HepG2 (cell line): ENCODE data around the gene SRP68. TPM values are rescaled to one million over a fixed set of nuclear protein-coding genes. Genes with fewer than 3 reads are reported as not detected.

Source experiments
- ATAC-seq: fragments of 200-7000 bp; cut with Tn5 transposase; 3 replicates; pipeline ENCODE4 v1.9.1; 2020; ENCODE audit warnings: mild to moderate bottlenecking, moderate library complexity
- BruUV-seq: library from RNA; stranded (reverse); fragments of 400-500 nt; replicated peaks from 2 replicates; lab custom pipeline; 2021; lab: Mats Ljungman, UMichigan
- CTCF ChIA-PET: fragments of 300-600 bp; formaldehyde crosslinking; extraction: SDS; loops from one replicate; lab custom pipeline; 2021; ENCODE audit warnings: low total read pairs, inconsistent platforms, low intra/inter-chr PET ratio; lab: Yijun Ruan, JAX
- POLR2A ChIA-PET: fragments of 350-600 bp; sonication (Branson Sonifier 250); formaldehyde crosslinking; loops from one replicate; lab custom pipeline; 2020; ENCODE audit warnings: antibody characterized with exemption, inconsistent platforms; lab: Yijun Ruan, JAX
- DNase-seq: peaks from one replicate; pipeline ENCODE4 v3.0.0-alpha.2; 2015; ENCODE audit warnings: low spot score
- FAIRE-seq: peaks from 3 replicates; lab custom pipeline; 2011; peaks lifted over from hg19 to GRCh38; lab: Jason Lieb, UNC
- H2AFZ ChIP-seq: one replicate; pipeline ENCODE4 v1.6.1; 2011; ENCODE audit warnings: low read length, inconsistent platforms
- H3K27ac ChIP-seq: fragments of 300-600 bp; 3 replicates; pipeline ENCODE4 v1.8.0; 2011; ENCODE audit warnings: mixed run types, mild to moderate bottlenecking, mixed read lengths, low read length, inconsistent platforms; ENCODE audit not compliant: insufficient read depth; ENCODE audit errors: extremely low read length
- H3K27me3 ChIP-seq, 2 experiments: fragments of 200-600 bp in 1 of 2; 2 replicates in 1 of 2; 3 replicates in 1 of 2; pipeline versions ENCODE4 v1.6.0 to v1.8.0; 2011; ENCODE audit warnings: low read length in 2 of 2, mild to moderate bottlenecking in 2 of 2, moderate library complexity in 2 of 2, inconsistent platforms in 1 of 2; ENCODE audit not compliant: insufficient read depth in 2 of 2, control insufficient read depth in 1 of 2
- H3K36me3 ChIP-seq, 2 experiments: fragments of 200-600 bp in 1 of 2; replicated peaks in 1 of 2; 2 replicates in 1 of 2; 3 replicates in 1 of 2; pipeline versions ENCODE4 v1.5.1 to v1.8.0; 2011; ENCODE audit warnings: low read length in 2 of 2, inconsistent platforms in 1 of 2; ENCODE audit not compliant: insufficient read depth in 2 of 2, control insufficient read depth in 1 of 2
- H3K4me1 ChIP-seq: 2 replicates; pipeline ENCODE4 v1.5.1; 2012; ENCODE audit warnings: low read length, inconsistent platforms; ENCODE audit not compliant: insufficient read depth
- H3K4me2 ChIP-seq: 2 replicates; pipeline ENCODE4 v1.6.0; 2011; ENCODE audit warnings: low read depth, low read length, inconsistent platforms
- H3K4me3 ChIP-seq, 3 experiments: fragments of 200-600 bp in 1 of 3; sonication (generic), shearing (Covaris generic) in 1 of 3; replicated peaks in 1 of 3; 2 replicates each; pipeline ENCODE4 v1.5.1; 2011 to 2016; ENCODE audit warnings: low read length in 3 of 3, inconsistent platforms in 2 of 3, low read depth in 2 of 3, mild to moderate bottlenecking in 2 of 3, control low read depth in 1 of 3, mixed read lengths in 1 of 3; ENCODE audit not compliant: insufficient read depth in 1 of 3
- H3K79me2 ChIP-seq: one replicate; pipeline ENCODE4 v1.6.1; 2011; ENCODE audit warnings: low read length, inconsistent platforms; ENCODE audit not compliant: insufficient read depth
- H3K9ac ChIP-seq: 2 replicates; pipeline ENCODE4 v1.6.0; 2011; ENCODE audit warnings: mild to moderate bottlenecking, low read depth, low read length, inconsistent platforms; ENCODE audit not compliant: insufficient read depth
- H3K9me3 ChIP-seq: 2 replicates; pipeline ENCODE4 v1.5.1; 2012; ENCODE audit warnings: mild to moderate bottlenecking, low read length
- H4K20me1 ChIP-seq: 2 replicates; pipeline ENCODE4 v1.6.0; 2011; ENCODE audit warnings: inconsistent platforms, mild to moderate bottlenecking, low read length, moderate library complexity; ENCODE audit not compliant: insufficient read depth
- ELF1 ChIP-seq: sonication (generic); formaldehyde crosslinking; IDR thresholded peaks from 2 replicates; pipeline ENCODE4 v1.4.0; 2020; ENCODE audit warnings: missing genetic modification reagents
- GFI1 ChIP-seq: sonication (generic); formaldehyde crosslinking; IDR thresholded peaks from 2 replicates; pipeline ENCODE4 v1.5.0; 2020; ENCODE audit warnings: missing genetic modification reagents, mild to moderate bottlenecking, borderline replicate concordance
- HNF4A ChIP-seq: sonication (generic); formaldehyde crosslinking; IDR thresholded peaks from 2 replicates; pipeline ENCODE4 v1.4.0; 2020; ENCODE audit warnings: missing genetic modification reagents
- KLF13 ChIP-seq: sonication (generic); formaldehyde crosslinking; IDR thresholded peaks from 2 replicates; pipeline ENCODE4 v1.4.0; 2020; ENCODE audit warnings: mild to moderate bottlenecking, missing genetic modification reagents
- MEIS1 ChIP-seq: sonication (generic); formaldehyde crosslinking; IDR thresholded peaks from 2 replicates; pipeline ENCODE4 v1.9.0; 2021; ENCODE audit warnings: mild to moderate bottlenecking, missing genetic modification reagents, moderate library complexity, borderline replicate concordance
- MYC ChIP-seq: sonication (generic); formaldehyde crosslinking; IDR thresholded peaks from 2 replicates; pipeline ENCODE4 v1.9.0; 2021; ENCODE audit warnings: missing genetic modification reagents, borderline replicate concordance
- ONECUT2 ChIP-seq: sonication (generic); formaldehyde crosslinking; IDR thresholded peaks from 2 replicates; pipeline ENCODE4 v1.4.0; 2020; ENCODE audit warnings: missing genetic modification reagents
- REPIN1 ChIP-seq: sonication (generic); formaldehyde crosslinking; IDR thresholded peaks from 2 replicates; pipeline ENCODE4 v1.8.0; 2022; ENCODE audit warnings: missing genetic modification reagents, low read depth, mild to moderate bottlenecking, borderline replicate concordance
- RXRB ChIP-seq: IDR thresholded peaks from 2 replicates; pipeline ENCODE4 v1.6.1; 2016; ENCODE audit warnings: borderline replicate concordance, missing genetic modification reagents, missing compliant biosample characterization
- SMARCE1 ChIP-seq: fragments of 450-650 bp; IDR thresholded peaks from 2 replicates; pipeline ENCODE4 v1.6.1; 2017; ENCODE audit warnings: borderline replicate concordance
- SRY ChIP-seq: sonication (generic); formaldehyde crosslinking; IDR thresholded peaks from 2 replicates; pipeline ENCODE4 v1.8.0; 2022; ENCODE audit warnings: mild to moderate bottlenecking, missing genetic modification reagents
- ZNF260 ChIP-seq: sonication (generic); formaldehyde crosslinking; IDR thresholded peaks from 2 replicates; pipeline ENCODE4 v1.4.0; 2020; ENCODE audit warnings: missing genetic modification reagents, low read depth, mild to moderate bottlenecking, borderline replicate concordance
- WGBS: methylation state at CpG from one replicate; pipeline ENCODE4 v1.1.6; 2017; ENCODE audit warnings: low lambda C conversion rate; 5-methylcytosine and 5-hydroxymethylcytosine counted together
- in situ Hi-C: cut with HindIII; loops from 2 replicates; pipeline ENCODE4 v1.10.0; 2017; ENCODE audit warnings: low pct_unique_long_range_greater_than_20kb; ENCODE audit not compliant: extremely low pct_ligation_motif_present
- intact Hi-C: fragments of 100-400 bp; cut with micrococcal nuclease; formaldehyde crosslinking; loops from one replicate; pipeline ENCODE4 v1.10.0; 2022; ENCODE audit not compliant: unreplicated experiment
- polyA plus RNA-seq, 8 experiments: library from polyadenylated mRNA; depleted of rRNA in 3 of 8; stranded (reverse) in 7 of 8; unstranded in 1 of 8; fragments of >200 nt; fragmentation: Illumina TruSeq in 4 of 8; extraction: Trizol in 4 of 8; gene quantifications; 2 replicates each; pipeline versions ENCODE4 v1.2.1 to v1.2.3, GENCODE V29; 2011 to 2016; ENCODE audit warnings: low read depth in 4 of 8, missing spikeins in 1 of 8, mixed read lengths in 1 of 8; ENCODE audit not compliant: insufficient read depth in 1 of 8
- total RNA-seq, 5 experiments: library from RNA; depleted of rRNA; stranded (reverse); fragments of >200 nt; fragmentation: Illumina TruSeq; extraction: Trizol; gene quantifications; 2 replicates each; pipeline ENCODE4 v1.2.3, GENCODE V29; 2016; ENCODE audit warnings: low read depth in 1 of 5
- TF ChIP-seq, protein P1 (sequence below): sonication (generic); formaldehyde crosslinking; IDR thresholded peaks from 2 replicates; pipeline ENCODE4 v1.4.0; 2020; ENCODE audit warnings: mild to moderate bottlenecking, low read depth, missing genetic modification reagents
- TF ChIP-seq, protein P2 (sequence below): IDR thresholded peaks from 2 replicates; pipeline ENCODE4 v1.6.1; 2016; ENCODE audit warnings: low read depth, borderline replicate concordance
- TF ChIP-seq, protein P3 (sequence below): sonication (generic); formaldehyde crosslinking; IDR thresholded peaks from 2 replicates; pipeline ENCODE4 v1.8.0; 2023; ENCODE audit warnings: mild to moderate bottlenecking, missing genetic modification reagents
- TF ChIP-seq, protein P4 (sequence below): sonication (generic); formaldehyde crosslinking; IDR thresholded peaks from 2 replicates; pipeline ENCODE4 v1.4.0; 2020; ENCODE audit warnings: mild to moderate bottlenecking, low read depth, missing genetic modification reagents
- TF ChIP-seq, protein P5 (sequence below): fragments of 450-650 bp; IDR thresholded peaks from 2 replicates; pipeline ENCODE4 v1.6.1; 2016

Gene SRP68
- total and polyA plus RNA-seq, 2 of the 13 experiments (the other 11 are each of a cell fraction or from before 2014, with no cell fraction given): 39.8 to 74.3 TPM

GRCh38 chr17:76014100-76014924, 58.0 kb downstream of the SRP68 start:
- CTCF ChIA-PET: interaction anchor here (1.1 to 1.9 kb wide), 4 partner anchors 9 to 265 kb away, joined by 4 to 7 read pairs (median 5); no protein-coding TSS in a partner anchor
- ATAC-seq: peak; percentile 92
- FAIRE-seq: peak; percentile 77
- TF ChIP-seq REPIN1 (CRISPR knock-in tag): peak; percentile 52; the same call in 1 of the 2 replicates
- no peak for TF ChIP-seq ONECUT2
- TF ChIP-seq, protein P1, sequence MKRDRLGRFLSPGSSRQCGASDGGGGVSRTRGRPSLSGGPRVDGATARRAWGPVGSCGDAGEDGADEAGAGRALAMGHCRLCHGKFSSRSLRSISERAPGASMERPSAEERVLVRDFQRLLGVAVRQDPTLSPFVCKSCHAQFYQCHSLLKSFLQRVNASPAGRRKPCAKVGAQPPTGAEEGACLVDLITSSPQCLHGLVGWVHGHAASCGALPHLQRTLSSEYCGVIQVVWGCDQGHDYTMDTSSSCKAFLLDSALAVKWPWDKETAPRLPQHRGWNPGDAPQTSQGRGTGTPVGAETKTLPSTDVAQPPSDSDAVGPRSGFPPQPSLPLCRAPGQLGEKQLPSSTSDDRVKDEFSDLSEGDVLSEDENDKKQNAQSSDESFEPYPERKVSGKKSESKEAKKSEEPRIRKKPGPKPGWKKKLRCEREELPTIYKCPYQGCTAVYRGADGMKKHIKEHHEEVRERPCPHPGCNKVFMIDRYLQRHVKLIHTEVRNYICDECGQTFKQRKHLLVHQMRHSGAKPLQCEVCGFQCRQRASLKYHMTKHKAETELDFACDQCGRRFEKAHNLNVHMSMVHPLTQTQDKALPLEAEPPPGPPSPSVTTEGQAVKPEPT (CRISPR knock-in tag): 0 out of 2 replicates have a peak, but pooled peaks have one; percentile 41
- TF ChIP-seq, protein P2, sequence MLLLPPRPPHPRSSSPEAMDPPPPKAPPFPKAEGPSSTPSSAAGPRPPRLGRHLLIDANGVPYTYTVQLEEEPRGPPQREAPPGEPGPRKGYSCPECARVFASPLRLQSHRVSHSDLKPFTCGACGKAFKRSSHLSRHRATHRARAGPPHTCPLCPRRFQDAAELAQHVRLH (CRISPR knock-in tag): peak; percentile 82; the same call in 1 of the 2 replicates
- TF ChIP-seq MYC (CRISPR knock-in tag): peak; percentile 31; the same call in 1 of the 2 replicates
- 0 out of 2 replicates have a peak, but pooled peaks have one; percentile 51 for TF ChIP-seq ELF1 (CRISPR knock-in tag)
- TF ChIP-seq, protein P3, sequence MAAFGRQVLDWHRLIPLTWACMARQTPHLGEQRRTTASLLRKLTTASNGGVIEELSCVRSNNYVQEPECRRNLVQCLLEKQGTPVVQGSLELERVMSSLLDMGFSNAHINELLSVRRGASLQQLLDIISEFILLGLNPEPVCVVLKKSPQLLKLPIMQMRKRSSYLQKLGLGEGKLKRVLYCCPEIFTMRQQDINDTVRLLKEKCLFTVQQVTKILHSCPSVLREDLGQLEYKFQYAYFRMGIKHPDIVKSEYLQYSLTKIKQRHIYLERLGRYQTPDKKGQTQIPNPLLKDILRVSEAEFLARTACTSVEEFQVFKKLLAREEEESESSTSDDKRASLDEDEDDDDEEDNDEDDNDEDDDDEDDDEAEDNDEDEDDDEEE (CRISPR knock-in tag): peak; percentile 84; the same call in 1 of the 2 replicates
- peak; percentile 49; the same call in 1 of the 2 replicates for TF ChIP-seq KLF13 (CRISPR knock-in tag)
- TF ChIP-seq GFI1 (CRISPR knock-in tag): no peak
- peak; percentile 36; the same call in 1 of the 2 replicates for TF ChIP-seq RXRB (CRISPR knock-in tag)
- peak; percentile 86; the same call in 1 of the 2 replicates for TF ChIP-seq MEIS1
- no peak for TF ChIP-seq SMARCE1
- TF ChIP-seq, protein P4, sequence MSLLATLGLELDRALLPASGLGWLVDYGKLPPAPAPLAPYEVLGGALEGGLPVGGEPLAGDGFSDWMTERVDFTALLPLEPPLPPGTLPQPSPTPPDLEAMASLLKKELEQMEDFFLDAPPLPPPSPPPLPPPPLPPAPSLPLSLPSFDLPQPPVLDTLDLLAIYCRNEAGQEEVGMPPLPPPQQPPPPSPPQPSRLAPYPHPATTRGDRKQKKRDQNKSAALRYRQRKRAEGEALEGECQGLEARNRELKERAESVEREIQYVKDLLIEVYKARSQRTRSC (CRISPR knock-in tag): no peak
- peak; percentile 77; the same call in 1 of the 2 replicates for TF ChIP-seq SRY (CRISPR knock-in tag)
- no peak for TF ChIP-seq ZNF260 (CRISPR knock-in tag)
- TF ChIP-seq, protein P5, sequence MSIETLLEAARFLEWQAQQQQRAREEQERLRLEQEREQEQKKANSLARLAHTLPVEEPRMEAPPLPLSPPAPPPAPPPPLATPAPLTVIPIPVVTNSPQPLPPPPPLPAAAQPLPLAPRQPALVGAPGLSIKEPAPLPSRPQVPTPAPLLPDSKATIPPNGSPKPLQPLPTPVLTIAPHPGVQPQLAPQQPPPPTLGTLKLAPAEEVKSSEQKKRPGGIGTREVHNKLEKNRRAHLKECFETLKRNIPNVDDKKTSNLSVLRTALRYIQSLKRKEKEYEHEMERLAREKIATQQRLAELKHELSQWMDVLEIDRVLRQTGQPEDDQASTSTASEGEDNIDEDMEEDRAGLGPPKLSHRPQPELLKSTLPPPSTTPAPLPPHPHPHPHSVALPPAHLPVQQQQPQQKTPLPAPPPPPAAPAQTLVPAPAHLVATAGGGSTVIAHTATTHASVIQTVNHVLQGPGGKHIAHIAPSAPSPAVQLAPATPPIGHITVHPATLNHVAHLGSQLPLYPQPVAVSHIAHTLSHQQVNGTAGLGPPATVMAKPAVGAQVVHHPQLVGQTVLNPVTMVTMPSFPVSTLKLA: no peak
- no peak for TF ChIP-seq HNF4A (CRISPR knock-in tag)

More at GRCh38 chr17:76014100-76014924, 58.0 kb downstream of the SRP68 start:
- in situ Hi-C loops: no loop called here
- Histone ChIP-seq H3K79me2 (no peaks in the 10 kb centered on the region), H4K20me1 (no peaks in the 10 kb centered on the region), H3K27ac (no peak overlapping the region), H3K4me3 (no peak overlapping the region), H3K4me1 (peaks cover 5% of the 10 kb centered on the region; the same call in 1 of the 2 replicates), H3K36me3 (peaks cover 4 to 5% of the 10 kb centered on the region in 2 experiments; a peak in 3 of 5 replicates), H3K27me3 (no peaks in the 10 kb centered on the region), H3K9ac (no peak overlapping the region), H3K9me3 (no peaks in the 10 kb centered on the region), H2AFZ (no peak overlapping the region), H3K4me2 (no peak overlapping the region)
- intact Hi-C loops: loop anchor here (1.0 to 2.0 kb wide), 2 partner anchors 42 to 168 kb away; no protein-coding TSS in a partner anchor
- DNase-seq: peak; percentile 72
- no TSS peak for BruUV-seq
- POLR2A ChIA-PET: interaction anchor here (0.9 to 2.0 kb wide), 12 partner anchors 9 to 138 kb away, joined by 3 to 9 read pairs (median 4); partner anchors contain the start of genes ACOX1, CDK3, EVPL and FBF1
- WGBS: 55% methylated on average over 19 of the region's 19 CpGs
